Activated naive CD8-positive, alpha-beta T cell treated with anti-CD3 and anti-CD28 coated beads, Interleukin-2, amount 10 ng/mL, durations not matched to agents 7 days and 5 days (primary cell): ENCODE data around the gene TLCD1. TPM values are rescaled to one million over a fixed set of nuclear protein-coding genes. Genes with fewer than 3 reads are reported as not detected.

Experiments used
- ATAC-seq: fragments of 150-1000 bp; cut with Tn5 transposase; one replicate; pipeline ENCODE4 v1.10.0; 2021; ENCODE audit warnings: low read depth, moderate library complexity
- POLR2A ChIA-PET: fragments of 350-600 bp; sonication (Branson Sonifier 250); formaldehyde crosslinking; loops from one replicate; lab custom pipeline; 2021; ENCODE audit warnings: antibody characterized with exemption; lab: Charles Lee
- DNase-seq: peaks from one replicate; pipeline ENCODE4 v3.0.0; 2021
- H3K27ac Mint-ChIP-seq: one replicate; pipeline ENCODE4 v1.8.0; 2022; ENCODE audit warnings: mild to moderate bottlenecking, mixed read lengths
- H3K27me3 Mint-ChIP-seq: one replicate; pipeline ENCODE4 v1.8.0; 2022; ENCODE audit warnings: mild to moderate bottlenecking, moderate library complexity, mixed read lengths
- H3K36me3 Mint-ChIP-seq: one replicate; pipeline ENCODE4 v1.8.0; 2021; ENCODE audit warnings: mild to moderate bottlenecking, mixed read lengths
- H3K4me1 Mint-ChIP-seq: one replicate; pipeline ENCODE4 v1.8.0; 2021; ENCODE audit warnings: mixed read lengths
- H3K4me3 Mint-ChIP-seq: one replicate; pipeline ENCODE4 v1.8.0; 2022; ENCODE audit warnings: mild to moderate bottlenecking, moderate library complexity, mixed read lengths
- H3K9me3 Mint-ChIP-seq: one replicate; pipeline ENCODE4 v1.8.0; 2021; ENCODE audit warnings: mixed read lengths
- total RNA-seq, 2 experiments: library from RNA; stranded (reverse); gene quantifications; one replicate each; pipeline ENCODE4 v1.2.3, GENCODE V29; 2021

TLCD1 gene
- total RNA-seq, 2 experiments from 2014 or later: 1.6 to 2.2 TPM

DNA sequence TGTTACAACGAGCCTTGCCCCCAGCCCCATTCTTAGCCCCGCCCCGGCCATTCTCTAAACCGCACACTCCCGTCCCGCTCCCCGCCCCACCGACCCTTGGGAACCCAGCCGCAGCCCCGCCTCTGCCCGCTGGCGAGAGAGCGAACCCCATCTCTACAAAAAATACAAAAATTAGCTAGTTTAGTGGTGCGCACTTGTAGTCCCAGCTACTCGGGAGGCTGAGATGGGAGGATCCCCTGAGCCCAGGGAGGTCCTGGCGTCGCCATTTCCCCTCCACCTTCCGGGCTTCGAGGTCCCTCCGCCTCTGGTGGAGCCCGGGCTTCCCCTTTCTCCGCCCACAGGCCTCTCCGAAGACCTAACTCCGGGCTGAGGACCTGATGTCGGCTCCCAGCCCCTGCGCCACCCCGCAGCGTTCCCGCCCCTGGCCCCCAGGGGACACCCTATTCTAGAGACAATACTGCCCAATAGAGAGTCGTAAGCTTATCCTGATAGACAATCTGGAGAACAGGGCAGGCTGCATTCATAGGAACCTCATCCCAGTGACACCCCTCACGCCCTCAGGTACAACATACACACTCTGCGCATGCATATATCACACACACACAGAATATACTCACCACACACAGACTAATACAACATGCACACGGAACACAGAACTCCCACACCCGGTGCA, 13.9 kb downstream of the TLCD1 start:
- Mint-ChIP-seq H3K27ac (peak overlapping the region; percentile 99), H3K27me3 (peaks cover 22% of the 10 kb centered on the region), H3K4me1 (peaks cover 20% of the 10 kb centered on the region), H3K36me3 (peaks cover 6% of the 10 kb centered on the region), H3K4me3 (peak overlapping the region; percentile 95), H3K9me3 (no peaks in the 10 kb centered on the region)
- POLR2A ChIA-PET: interaction anchor here (0.6 to 3.3 kb wide), 13 partner anchors 9 to 239 kb away, joined by 3 to 50 read pairs (median 6); partner anchors contain the start of genes ALDOC, BLTP2, FLOT2 and NEK8
- peak; percentile 51 for ATAC-seq
- DNase-seq: peak; percentile 70

DNA sequence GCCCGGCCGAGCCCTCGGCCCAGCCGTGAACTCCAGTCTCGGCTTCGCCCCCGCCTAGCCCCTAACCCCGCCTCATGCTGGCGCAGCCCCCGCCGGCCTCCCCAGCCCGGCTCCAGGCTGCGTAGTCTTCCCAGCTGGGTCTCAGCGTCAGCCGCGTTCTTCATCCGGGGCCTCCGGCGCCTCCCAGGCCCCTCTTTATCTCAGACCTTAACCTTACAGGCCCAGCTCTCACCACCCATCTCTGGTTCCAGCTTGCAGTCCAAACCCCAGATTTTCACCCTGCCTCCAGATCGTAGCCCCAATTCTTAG, 14.4 kb downstream of the TLCD1 start, which contains the start of gene PROCA1:
Gene PROCA1, minus strand, starts transcription at position 166 of the 309 bp plus-strand sequence. CDS start 228 bp downstream, outside the sequence.
- POLR2A ChIA-PET: interaction anchor here (0.6 to 3.3 kb wide), 17 partner anchors 10 to 240 kb away, joined by 3 to 50 read pairs (median 5); partner anchors contain the start of genes ALDOC, BLTP2, FLOT2 and NEK8
- ATAC-seq (peak; percentile 43), DNase-seq (no peak)
- H3K4me3 Mint-ChIP-seq: peak within 1 kb of the TSS; percentile 95
- H3K36me3 Mint-ChIP-seq: peaks cover 6% of the 10 kb centered on the region
- peaks cover 22% of the 10 kb centered on the region for H3K27me3 Mint-ChIP-seq
- no peaks in the 10 kb centered on the region for H3K9me3 Mint-ChIP-seq
- peaks cover 21% of the 10 kb centered on the region for H3K4me1 Mint-ChIP-seq
- H3K27ac Mint-ChIP-seq: peak within 1 kb of the TSS; percentile 99

DNA sequence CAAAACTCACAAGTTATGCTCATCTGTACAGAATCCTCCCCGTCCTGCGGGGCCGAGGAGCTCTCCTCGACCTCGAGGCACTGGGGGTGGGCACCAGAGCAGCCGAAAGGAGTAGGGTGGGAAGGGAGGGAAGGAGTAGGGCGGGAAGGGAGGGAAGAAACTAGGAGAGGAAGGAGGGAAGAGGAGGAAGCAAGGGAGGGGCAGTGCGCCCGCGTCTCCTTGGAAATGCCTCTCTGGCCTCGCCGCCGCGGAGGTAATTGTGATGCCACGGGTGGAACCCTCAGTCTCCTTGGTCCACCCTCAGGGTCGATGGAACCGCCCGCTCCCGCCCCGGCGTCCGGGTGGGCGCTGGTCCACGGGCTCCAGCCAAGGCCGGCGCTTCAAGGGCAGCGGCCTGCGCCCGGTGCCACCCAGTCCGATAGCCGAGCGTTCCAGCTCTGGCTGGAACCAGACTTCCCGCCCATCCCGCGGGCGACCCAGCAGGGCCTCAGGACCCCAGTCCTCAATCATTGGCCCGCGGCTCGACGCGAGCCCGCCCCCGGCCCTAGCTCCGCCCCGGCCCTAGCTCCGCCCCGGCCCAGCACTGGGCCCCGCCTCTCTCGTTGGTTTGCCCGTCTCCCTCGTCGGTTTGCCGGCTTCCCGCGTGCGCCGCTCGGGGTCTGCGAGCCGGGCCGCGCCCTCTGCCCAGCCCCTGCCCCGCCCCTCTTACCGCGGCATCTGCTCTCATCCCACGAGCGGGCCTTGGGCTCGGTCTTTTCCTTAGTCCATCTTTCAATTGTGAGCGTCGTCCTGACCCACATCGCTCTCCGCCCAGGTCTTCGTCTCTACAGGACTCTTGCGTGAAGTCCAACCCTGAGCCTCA, 14.9 kb downstream of the TLCD1 start:
- Mint-ChIP-seq H3K27me3 (peaks cover 17% of the 10 kb centered on the region), H3K9me3 (no peaks in the 10 kb centered on the region), H3K27ac (peak overlapping the region; percentile 99), H3K36me3 (peaks cover 6% of the 10 kb centered on the region), H3K4me1 (peaks cover 21% of the 10 kb centered on the region), H3K4me3 (peak overlapping the region; percentile 95)
- DNase-seq (peak; percentile 96), ATAC-seq (peak; percentile 84)
- POLR2A ChIA-PET: interaction anchor here (0.6 to 3.3 kb wide), 20 partner anchors 9 to 241 kb away, joined by 3 to 50 read pairs (median 5); partner anchors contain the start of genes ALDOC, BLTP2, FLOT2 and NEK8

DNA sequence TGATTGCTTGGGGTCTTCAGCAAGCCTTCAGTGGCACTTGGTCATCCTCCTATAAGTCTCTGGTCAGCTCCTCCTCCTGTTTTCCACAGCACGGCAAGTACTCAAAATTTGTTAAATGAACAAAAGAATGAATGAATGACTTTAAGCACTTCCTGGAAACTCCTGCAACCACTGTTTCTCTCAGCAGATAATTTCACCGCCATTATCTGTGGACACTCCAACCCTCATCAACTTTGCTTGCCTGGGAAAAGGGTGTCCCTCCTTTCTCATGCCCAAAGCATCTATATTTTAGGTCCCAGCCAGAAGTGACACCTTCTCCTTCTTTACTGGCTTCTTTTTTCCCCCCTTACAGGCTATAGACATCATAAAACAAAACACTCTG, 18.7 kb downstream of the TLCD1 start:
- no peaks in the 10 kb centered on the region for H3K27me3 Mint-ChIP-seq
- H3K36me3 Mint-ChIP-seq: peaks cover 3% of the 10 kb centered on the region
- no peaks in the 10 kb centered on the region for H3K9me3 Mint-ChIP-seq
- DNase-seq (no peak), ATAC-seq (no peak)
- peaks cover 16% of the 10 kb centered on the region for H3K4me1 Mint-ChIP-seq
- H3K27ac Mint-ChIP-seq: no peak overlapping the region
- H3K4me3 Mint-ChIP-seq: no peak overlapping the region
- POLR2A ChIA-PET: interaction anchor here (0.7 to 1.1 kb wide), 2 partner anchors 12 to 102 kb away, joined by 3 to 5 read pairs; partner anchors contain the start of gene RPL23A

DNA sequence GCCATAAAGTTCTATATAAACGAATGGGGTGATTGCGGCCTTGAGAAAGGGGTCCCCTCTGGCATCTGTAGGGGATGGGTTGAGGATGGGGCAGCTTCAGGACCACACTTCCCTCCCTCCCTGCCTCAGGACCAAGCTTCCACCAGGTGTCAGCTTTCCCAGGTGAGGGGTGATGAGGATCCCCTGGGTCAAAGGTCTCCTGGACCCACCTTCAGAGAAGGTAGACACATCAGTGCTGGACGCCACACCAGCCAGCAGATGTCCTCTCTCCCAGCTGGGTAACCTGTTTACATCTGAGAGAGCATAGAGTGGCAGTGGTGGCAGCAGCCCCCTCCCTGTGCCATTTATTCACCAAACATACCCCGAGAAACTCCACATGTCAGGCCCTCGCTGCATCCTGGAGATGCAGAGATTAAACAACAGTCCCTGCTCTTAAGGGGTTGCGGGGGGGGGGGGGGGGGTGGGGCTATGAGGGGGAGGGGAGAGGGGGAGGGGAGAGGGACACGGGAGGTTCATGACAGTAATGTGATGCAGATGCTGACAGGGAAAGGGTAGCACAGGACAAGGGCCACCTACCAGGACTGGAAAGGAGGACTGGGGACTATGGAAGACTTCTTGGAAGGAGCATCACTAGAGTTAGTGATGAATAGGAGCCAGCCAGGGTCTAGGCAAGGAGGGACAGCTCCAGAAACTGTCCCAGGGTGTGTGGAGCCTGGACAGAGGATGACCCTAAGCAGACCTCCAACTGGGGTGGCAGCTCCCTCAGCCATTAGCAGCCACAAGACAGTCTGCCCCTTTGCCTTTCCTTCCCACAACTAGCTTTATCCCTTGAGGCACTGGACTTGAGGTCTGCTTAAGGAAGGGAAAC, 19.3 kb downstream of the TLCD1 start:
- POLR2A ChIA-PET: interaction anchor here (0.7 to 1.2 kb wide), 3 partner anchors 13 to 101 kb away, joined by 3 to 5 read pairs (median 3); partner anchors contain the start of genes RPL23A, SDF2 and SUPT6H

DNA sequence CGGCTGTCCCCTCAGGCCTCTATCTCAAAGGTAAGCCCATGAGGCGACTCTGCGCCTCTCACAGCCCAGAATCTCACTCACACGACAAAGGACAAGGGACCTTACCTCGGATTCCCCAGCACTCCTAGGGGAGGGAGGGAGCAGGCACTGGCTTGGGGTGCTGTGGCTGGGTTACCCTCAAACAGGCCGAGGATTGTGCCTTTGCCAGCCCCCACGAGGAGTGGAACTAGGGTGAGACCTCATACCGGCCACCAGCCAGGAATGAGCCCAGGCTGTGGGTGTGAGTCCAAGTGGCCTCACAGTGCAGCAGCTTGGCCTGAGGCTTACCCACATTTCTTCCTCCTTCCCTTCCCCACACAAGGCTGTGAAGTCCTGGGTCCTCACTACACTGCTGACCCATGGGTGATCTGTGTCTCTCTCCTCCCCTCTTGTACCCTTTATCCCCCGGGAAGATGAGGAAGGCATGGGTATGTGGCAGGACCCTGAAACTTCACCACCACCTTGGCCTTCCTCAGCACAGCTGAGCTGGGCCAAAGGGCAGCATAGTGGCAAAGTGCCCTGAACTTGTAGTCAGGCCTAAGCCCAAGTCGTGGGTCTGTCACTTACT, 20.2 kb downstream of the TLCD1 start:
- H3K27me3 Mint-ChIP-seq: no peaks in the 10 kb centered on the region
- DNase-seq (no peak), ATAC-seq (no peak)
- peaks cover 8% of the 10 kb centered on the region for H3K36me3 Mint-ChIP-seq
- POLR2A ChIA-PET: interaction anchor here (1.2 kb wide), 2 partner anchors 44 kb away, joined by 3 to 4 read pairs; partner anchors contain the start of genes SDF2 and SUPT6H
- no peaks in the 10 kb centered on the region for H3K9me3 Mint-ChIP-seq
- no peak overlapping the region for H3K4me3 Mint-ChIP-seq
- H3K4me1 Mint-ChIP-seq: peaks cover 9% of the 10 kb centered on the region
- H3K27ac Mint-ChIP-seq: no peak overlapping the region

More for the DNA sequence above, 19.3 kb downstream of the TLCD1 start:
- Mint-ChIP-seq H3K9me3 (no peaks in the 10 kb centered on the region), H3K27ac (no peak overlapping the region), H3K4me1 (peaks cover 13% of the 10 kb centered on the region), H3K4me3 (no peak overlapping the region), H3K27me3 (no peaks in the 10 kb centered on the region), H3K36me3 (peaks cover 3% of the 10 kb centered on the region)
- DNase-seq: no peak
- ATAC-seq: no peak

DNA sequence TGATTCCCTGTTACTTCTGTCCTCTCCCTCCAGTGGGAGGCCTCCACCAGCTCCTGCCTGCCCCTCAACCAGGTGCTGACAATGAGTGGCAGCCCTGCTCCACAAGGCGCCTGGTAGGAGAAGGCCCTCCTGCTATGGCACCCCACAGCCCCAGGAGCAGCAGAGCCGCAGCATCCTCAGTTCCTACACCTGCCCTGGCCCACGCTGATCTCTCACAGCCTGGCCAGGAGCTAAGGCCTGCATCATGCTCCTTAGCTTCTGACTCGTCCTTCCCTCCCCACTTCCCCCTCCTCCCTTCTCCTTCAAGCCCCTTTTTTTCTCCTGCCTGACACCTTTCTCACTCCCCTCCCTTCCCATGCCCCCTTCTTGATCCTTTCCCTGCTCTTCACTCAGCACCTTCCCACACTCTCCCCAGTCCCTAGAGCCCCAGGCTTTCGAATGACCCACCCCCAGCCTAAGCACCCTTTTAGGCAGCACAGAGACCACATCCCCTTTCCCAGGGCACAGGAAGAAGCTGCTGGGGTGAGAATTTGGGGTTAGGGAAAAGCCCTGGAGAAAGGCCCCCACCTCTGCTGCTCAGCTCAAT, 20.9 kb downstream of the TLCD1 start:
- ATAC-seq (no peak), DNase-seq (no peak)
- H3K36me3 Mint-ChIP-seq: peaks cover 9% of the 10 kb centered on the region
- no peak overlapping the region for H3K4me3 Mint-ChIP-seq
- peaks cover 5% of the 10 kb centered on the region for H3K4me1 Mint-ChIP-seq
- H3K27ac Mint-ChIP-seq: peak overlapping the region; percentile 35
- H3K9me3 Mint-ChIP-seq: no peaks in the 10 kb centered on the region
- H3K27me3 Mint-ChIP-seq: no peaks in the 10 kb centered on the region
- POLR2A ChIA-PET: interaction anchor here (1.2 kb wide), 1 partner anchor 43 kb away, joined by 4 read pairs; the partner anchor contains the start of genes SDF2 and SUPT6H

DNA sequence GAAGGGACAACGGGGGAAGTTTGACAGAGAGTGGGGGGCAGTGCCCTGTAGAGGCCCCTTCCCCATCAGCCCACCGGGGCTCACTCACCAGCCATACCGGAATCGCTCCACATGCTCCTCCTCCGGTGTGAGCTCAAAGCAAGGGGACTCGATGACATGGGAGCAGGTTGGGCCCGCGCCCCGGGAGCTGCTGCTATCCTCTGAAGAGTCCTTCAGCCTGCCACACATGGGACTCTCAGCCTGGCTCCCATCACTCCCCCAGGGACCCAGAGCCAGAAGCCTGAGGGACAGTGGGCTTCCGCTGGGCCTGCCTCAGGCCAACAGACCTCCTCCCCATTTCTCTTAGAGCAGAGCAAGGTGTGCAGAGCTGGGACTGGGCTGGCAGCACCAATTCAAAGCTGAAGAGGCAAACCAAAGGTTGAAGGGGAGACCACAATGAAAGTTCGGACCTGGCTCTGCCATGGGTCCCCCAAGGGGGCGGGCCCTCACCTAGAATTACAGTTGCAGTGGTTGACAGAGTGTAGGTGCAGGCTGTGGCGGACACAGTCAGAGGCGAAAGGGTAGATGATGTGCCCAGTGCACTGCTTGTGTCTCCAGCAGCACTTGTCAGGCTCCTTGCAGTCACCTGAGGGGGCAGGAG, 21.7 kb downstream of the TLCD1 start:
- POLR2A ChIA-PET: interaction anchor here (1.2 kb wide), 1 partner anchor 42 kb away, joined by 4 read pairs; the partner anchor contains the start of genes SDF2 and SUPT6H
- no peak for ATAC-seq
- Mint-ChIP-seq H3K36me3 (peaks cover 9% of the 10 kb centered on the region), H3K27me3 (no peaks in the 10 kb centered on the region), H3K4me1 (peaks cover 5% of the 10 kb centered on the region), H3K9me3 (no peaks in the 10 kb centered on the region), H3K27ac (peak overlapping the region; percentile 17), H3K4me3 (no peak overlapping the region)
- no peak for DNase-seq

DNA sequence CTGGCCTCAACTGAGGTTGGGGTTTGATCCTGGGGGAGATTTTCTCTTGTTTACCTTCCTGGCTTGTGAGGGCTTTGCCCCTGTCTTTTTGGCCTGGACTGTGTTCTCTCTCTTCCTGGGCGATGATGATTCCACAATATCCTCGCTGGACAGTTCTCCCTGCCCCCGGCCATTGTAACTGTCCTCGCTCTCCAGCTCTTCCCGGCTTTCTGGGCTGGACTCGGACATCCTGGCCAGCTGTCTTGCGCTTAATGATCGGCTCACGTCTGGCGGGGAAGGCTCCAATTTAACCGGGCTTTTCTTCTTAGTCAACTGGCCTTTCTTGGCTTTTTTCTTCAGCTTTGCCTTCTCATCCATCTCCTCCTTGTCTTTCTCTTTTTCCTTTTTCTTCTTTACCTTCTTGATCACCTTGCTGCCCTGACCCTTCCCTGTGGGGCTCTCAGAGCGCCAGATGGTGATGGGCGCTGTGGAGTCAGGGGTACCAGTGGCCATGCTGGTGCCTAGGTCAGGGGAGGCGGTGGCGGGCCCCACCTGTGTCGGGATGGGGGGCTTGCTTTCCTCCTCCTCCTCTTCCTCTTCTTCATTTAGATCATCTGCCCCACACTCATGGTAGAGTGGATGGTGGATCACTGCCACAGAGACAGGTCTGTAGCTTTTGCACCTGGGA, 22.3 kb downstream of the TLCD1 start:
- H3K9me3 Mint-ChIP-seq: no peaks in the 10 kb centered on the region
- DNase-seq: no peak
- peaks cover 9% of the 10 kb centered on the region for H3K36me3 Mint-ChIP-seq
- H3K4me1 Mint-ChIP-seq: peaks cover 5% of the 10 kb centered on the region
- POLR2A ChIA-PET: no interaction called here
- ATAC-seq: no peak
- no peaks in the 10 kb centered on the region for H3K27me3 Mint-ChIP-seq
- peak overlapping the region; percentile 49 for H3K27ac Mint-ChIP-seq
- no peak overlapping the region for H3K4me3 Mint-ChIP-seq

DNA sequence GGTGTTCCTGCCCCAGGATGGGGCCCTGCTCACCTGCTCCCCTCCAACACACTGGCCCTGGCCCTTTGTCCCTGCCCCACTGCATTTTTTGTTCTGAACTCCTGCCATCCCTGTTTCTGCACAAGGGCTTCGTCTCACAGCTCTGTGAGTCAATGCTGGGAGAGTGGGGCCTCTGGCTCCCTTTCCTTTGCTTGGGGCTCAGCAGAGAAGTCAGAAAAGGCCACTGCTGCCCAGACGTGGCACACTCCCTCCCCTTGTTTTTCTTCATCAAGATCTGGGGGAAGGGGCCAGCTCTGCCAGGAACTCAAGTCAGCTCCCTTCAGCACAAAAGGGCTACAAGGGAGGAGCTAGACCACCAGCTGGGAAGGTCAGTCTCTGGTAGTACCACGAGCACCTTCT, 23.3 kb downstream of the TLCD1 start:
- Mint-ChIP-seq H3K4me3 (no peak overlapping the region), H3K4me1 (peaks cover 2% of the 10 kb centered on the region), H3K9me3 (no peaks in the 10 kb centered on the region), H3K36me3 (peaks cover 9% of the 10 kb centered on the region), H3K27ac (peak overlapping the region; percentile 36), H3K27me3 (no peaks in the 10 kb centered on the region)
- ATAC-seq: no peak
- no peak for DNase-seq
- POLR2A ChIA-PET: interaction anchor here (0.8 kb wide), 3 partner anchors 12 to 32 kb away, joined by 3 read pairs; partner anchors contain the start of gene RPL23A
